ENCODE results near the gene LCLAT1.
A peak's percentile ranks its signal among the peaks of the same experiment; 100 is the strongest.

LCLAT1 gene

DNA sequence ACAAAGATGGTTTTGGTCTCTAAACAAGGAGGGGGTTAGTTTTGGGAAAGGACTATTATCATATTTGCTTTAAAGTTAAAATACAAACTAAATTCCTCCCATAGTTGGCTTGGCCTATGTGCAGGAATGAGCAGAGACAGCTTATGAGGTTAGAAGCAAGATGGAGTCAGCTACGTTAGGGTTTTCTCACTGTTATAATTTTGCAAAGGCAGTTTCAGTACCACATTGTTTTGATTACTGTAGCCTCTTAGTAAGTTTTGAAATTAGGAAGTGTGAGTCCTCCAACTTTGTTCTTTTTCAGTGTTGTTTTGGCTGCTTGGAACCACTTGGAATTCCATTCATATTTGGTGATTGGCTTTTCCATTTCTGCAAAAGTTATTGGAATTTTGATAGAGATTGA is 23.4 kb downstream of the LCLAT1 start:
- TF ChIP-seq, protein P1, sequence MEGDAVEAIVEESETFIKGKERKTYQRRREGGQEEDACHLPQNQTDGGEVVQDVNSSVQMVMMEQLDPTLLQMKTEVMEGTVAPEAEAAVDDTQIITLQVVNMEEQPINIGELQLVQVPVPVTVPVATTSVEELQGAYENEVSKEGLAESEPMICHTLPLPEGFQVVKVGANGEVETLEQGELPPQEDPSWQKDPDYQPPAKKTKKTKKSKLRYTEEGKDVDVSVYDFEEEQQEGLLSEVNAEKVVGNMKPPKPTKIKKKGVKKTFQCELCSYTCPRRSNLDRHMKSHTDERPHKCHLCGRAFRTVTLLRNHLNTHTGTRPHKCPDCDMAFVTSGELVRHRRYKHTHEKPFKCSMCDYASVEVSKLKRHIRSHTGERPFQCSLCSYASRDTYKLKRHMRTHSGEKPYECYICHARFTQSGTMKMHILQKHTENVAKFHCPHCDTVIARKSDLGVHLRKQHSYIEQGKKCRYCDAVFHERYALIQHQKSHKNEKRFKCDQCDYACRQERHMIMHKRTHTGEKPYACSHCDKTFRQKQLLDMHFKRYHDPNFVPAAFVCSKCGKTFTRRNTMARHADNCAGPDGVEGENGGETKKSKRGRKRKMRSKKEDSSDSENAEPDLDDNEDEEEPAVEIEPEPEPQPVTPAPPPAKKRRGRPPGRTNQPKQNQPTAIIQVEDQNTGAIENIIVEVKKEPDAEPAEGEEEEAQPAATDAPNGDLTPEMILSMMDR (conservative IDR thresholded peaks at IDR 0.05; ENCODE audit: low read length), result no peak
- no peak for TF ChIP-seq EZH2phosphoT487 (IDR thresholded peaks at IDR 0.05; ENCODE audit: borderline replicate concordance)
- Histone ChIP-seq H2AFZ (ENCODE audit: low read length) (no peak overlapping the region), H3K4me3 (ENCODE audit: low read length, poor library complexity, severe bottlenecking) (no peak overlapping the region), H3K9me3 (ENCODE audit: insufficient read depth, low read depth, low read length) (no peaks in the 10 kb centered on the region), H4K20me1 (ENCODE audit: insufficient read depth, low read length, poor library complexity, severe bottlenecking) (no peaks in the 10 kb centered on the region), H3K27me3 (ENCODE audit: insufficient read depth, low read length, poor library complexity, severe bottlenecking) (no peaks in the 10 kb centered on the region), H3K79me2 (ENCODE audit: insufficient read depth, low read length) (peaks cover 72% of the 10 kb centered on the region), H3K36me3 (ENCODE audit: insufficient read depth, low read length) (no peaks in the 10 kb centered on the region), H3K9me2 (replicated peaks; ENCODE audit: low read depth, low read length) (no peaks in the 10 kb centered on the region), H3F3A (ENCODE audit: low read depth) (no peaks in the 10 kb centered on the region), H3K4me2 (ENCODE audit: low read depth, low read length, poor library complexity, severe bottlenecking) (no peak overlapping the region), H3K9ac (ENCODE audit: low read depth, low read length, poor library complexity, severe bottlenecking) (no peak overlapping the region), H3K4me1 (ENCODE audit: insufficient read depth, low read length, poor library complexity, severe bottlenecking) (peaks cover 9% of the 10 kb centered on the region)

DNA sequence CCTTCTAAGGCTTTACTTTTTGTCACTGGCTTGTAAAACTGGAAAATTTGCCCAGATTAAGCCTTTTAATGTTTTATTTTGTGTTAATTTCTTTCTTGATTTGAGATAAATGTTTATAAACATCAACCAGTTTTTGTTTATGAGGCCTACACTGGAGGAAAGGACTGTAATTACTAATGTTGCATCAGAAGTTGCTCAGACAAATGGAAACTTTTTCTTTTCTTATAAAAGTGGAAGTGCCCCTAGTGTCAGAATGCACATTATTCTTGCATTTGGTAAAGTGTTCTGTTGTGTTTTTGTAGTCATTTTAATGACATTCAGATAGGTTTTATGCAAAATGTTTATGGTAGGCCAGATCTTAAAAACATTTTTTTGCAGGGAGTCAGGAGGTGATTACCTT is 25.3 kb downstream of the LCLAT1 start:
- H3K36me3 ChIP-seq (ENCODE audit: insufficient read depth, low read length), result no peaks in the 10 kb centered on the region
- no peaks in the 10 kb centered on the region for H3K9me2 ChIP-seq (replicated peaks; ENCODE audit: low read depth, low read length)
- peaks cover 81% of the 10 kb centered on the region for H3K79me2 ChIP-seq (ENCODE audit: insufficient read depth, low read length)
- TF ChIP-seq, protein P1 (conservative IDR thresholded peaks at IDR 0.05; ENCODE audit: low read length), result peak; percentile 33; the same call in 1 of the 2 replicates
- no peak for TF ChIP-seq EZH2phosphoT487 (IDR thresholded peaks at IDR 0.05; ENCODE audit: borderline replicate concordance)
- H4K20me1 ChIP-seq (ENCODE audit: insufficient read depth, low read length, poor library complexity, severe bottlenecking), result peaks cover 6% of the 10 kb centered on the region
- no peak overlapping the region for H3K4me3 ChIP-seq (ENCODE audit: low read length, poor library complexity, severe bottlenecking)
- peaks cover 9% of the 10 kb centered on the region for H3K4me1 ChIP-seq (ENCODE audit: insufficient read depth, low read length, poor library complexity, severe bottlenecking)
- H3K9me3 ChIP-seq (ENCODE audit: insufficient read depth, low read depth, low read length), result no peaks in the 10 kb centered on the region
- H3K27me3 ChIP-seq (ENCODE audit: insufficient read depth, low read length, poor library complexity, severe bottlenecking), result no peaks in the 10 kb centered on the region
- no peak overlapping the region for H3K9ac ChIP-seq (ENCODE audit: low read depth, low read length, poor library complexity, severe bottlenecking)
- H3F3A ChIP-seq (ENCODE audit: low read depth), result no peaks in the 10 kb centered on the region
- H3K4me2 ChIP-seq (ENCODE audit: low read depth, low read length, poor library complexity, severe bottlenecking), result no peak overlapping the region
- H2AFZ ChIP-seq (ENCODE audit: low read length), result no peak overlapping the region

DNA sequence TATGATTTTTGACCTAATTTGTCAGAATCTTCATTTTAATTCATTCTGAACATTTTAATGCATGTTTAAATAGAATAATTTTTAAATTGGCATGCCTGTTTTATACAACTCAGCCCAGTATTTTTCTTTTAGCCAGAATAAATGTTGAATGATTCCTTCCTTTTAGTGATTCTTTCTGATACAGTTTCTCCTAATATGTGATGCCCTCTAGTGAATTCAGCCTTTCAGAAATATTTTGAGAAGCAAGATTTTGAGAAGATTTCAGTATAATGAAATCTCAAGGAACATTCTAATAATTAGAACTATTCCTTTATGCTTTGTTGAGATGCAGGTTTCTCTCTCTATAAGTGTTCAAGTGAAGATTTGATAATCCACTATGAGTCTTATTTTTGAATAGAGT is 28.5 kb downstream of the LCLAT1 start:
- no peak overlapping the region for H3K9ac ChIP-seq (ENCODE audit: low read depth, low read length, poor library complexity, severe bottlenecking)
- H3K79me2 ChIP-seq (ENCODE audit: insufficient read depth, low read length), result peaks cover 75% of the 10 kb centered on the region
- no peak overlapping the region for H3K4me3 ChIP-seq (ENCODE audit: low read length, poor library complexity, severe bottlenecking)
- no peaks in the 10 kb centered on the region for H3K9me3 ChIP-seq (ENCODE audit: insufficient read depth, low read depth, low read length)
- H3F3A ChIP-seq (ENCODE audit: low read depth), result no peaks in the 10 kb centered on the region
- peaks cover 9% of the 10 kb centered on the region for H3K4me1 ChIP-seq (ENCODE audit: insufficient read depth, low read length, poor library complexity, severe bottlenecking)
- H3K4me2 ChIP-seq (ENCODE audit: low read depth, low read length, poor library complexity, severe bottlenecking), result no peak overlapping the region
- no peaks in the 10 kb centered on the region for H3K9me2 ChIP-seq (replicated peaks; ENCODE audit: low read depth, low read length)
- peaks cover 6% of the 10 kb centered on the region for H4K20me1 ChIP-seq (ENCODE audit: insufficient read depth, low read length, poor library complexity, severe bottlenecking)
- H3K27me3 ChIP-seq (ENCODE audit: insufficient read depth, low read length, poor library complexity, severe bottlenecking), result no peaks in the 10 kb centered on the region
- no peak overlapping the region for H2AFZ ChIP-seq (ENCODE audit: low read length)
- peaks cover 3% of the 10 kb centered on the region; the same call in 1 of the 2 replicates for H3K36me3 ChIP-seq (ENCODE audit: insufficient read depth, low read length)
- no peak for TF ChIP-seq EZH2phosphoT487 (IDR thresholded peaks at IDR 0.05; ENCODE audit: borderline replicate concordance)
- TF ChIP-seq, protein P1 (conservative IDR thresholded peaks at IDR 0.05; ENCODE audit: low read length), result peak; percentile 41; the same call in 1 of the 2 replicates

All from Loucy (cell line).